Testis (tissue), 3 donors: ENCODE measurements around the gene SPATA20. TPM values are rescaled to one million over a fixed set of nuclear protein-coding genes. Genes with fewer than 3 reads are reported as not detected.

ENCODE experiments used
- DNase-seq: peaks from one replicate; pipeline ENCODE4 v3.0.0-alpha.2; 2019
- H3K27ac ChIP-seq, 2 donors: fragments of 200-600 bp; sonication (generic); one replicate each; pipeline ENCODE4 v1.5.1; 2019
- H3K27me3 ChIP-seq: fragments of 200-600 bp; sonication (generic); one replicate; pipeline ENCODE4 v1.5.1; 2019
- H3K36me3 ChIP-seq: fragments of 200-600 bp; sonication (generic); one replicate; pipeline ENCODE4 v1.5.1; 2017; ENCODE audit warnings: low read depth; ENCODE audit errors: missing control alignments
- H3K4me1 ChIP-seq: fragments of 200-600 bp; sonication (generic); one replicate; pipeline ENCODE4 v1.5.1; 2019
- H3K4me3 ChIP-seq, 2 donors: fragments of 200-600 bp; sonication (generic); one replicate each; pipeline ENCODE4 v1.5.1; 2017 to 2019
- H3K9me3 ChIP-seq: fragments of 200-600 bp; sonication (generic); one replicate; pipeline ENCODE4 v1.5.1; 2017
- POLR2A ChIP-seq: fragments of 450-650 bp; IDR thresholded peaks from one replicate; pipeline ENCODE4 v1.6.1; 2017; ENCODE audit warnings: antibody characterized with exemption, mild to moderate bottlenecking, moderate library complexity
- whole genome bisulfite sequencing, 2 donors: methylation state at CpG; one replicate each; pipeline ENCODE4 v1.1.5; 2018; 5-methylcytosine and 5-hydroxymethylcytosine counted together
- intact Hi-C: fragments of 100-400 bp; cut with DNase I; formaldehyde crosslinking; loops from one replicate; pipeline ENCODE4 v1.15.1; 2023; ENCODE audit warnings: low total_unique reads
- polyA plus RNA-seq: library from polyadenylated mRNA; stranded (reverse); fragments of 350-450 nt; fragmentation: Illumina TruSeq; extraction: RNeasy Lipid Tissue Mini Kit (QIAGEN cat#74804); gene quantifications from one replicate; pipeline ENCODE4 v1.2.3, GENCODE V29; 2014; ENCODE audit warnings: low read depth, low replicate concordance; ENCODE audit not compliant: insufficient read depth
- total RNA-seq, 2 donors: library from RNA; depleted of rRNA; stranded (reverse); fragments of >200 nt; gene quantifications; one replicate each; pipeline ENCODE4 v1.2.3, GENCODE V29; 2016
- TF ChIP-seq, protein P1 (sequence below), 3 experiments: fragments of 450-650 bp in 2 of 3; fragments of 200-600 bp in 1 of 3; sonication (generic) in 1 of 3; IDR thresholded peaks; one replicate each; pipeline ENCODE4 v1.5.1; 2016 to 2019; ENCODE audit warnings: antibody characterized with exemption in 3 of 3, mild to moderate bottlenecking in 2 of 3, moderate library complexity in 1 of 3

The SPATA20 gene
- total and polyA plus RNA-seq, 3 donors from 2014 or later: 207 to 338 (median 264) TPM

DNA sequence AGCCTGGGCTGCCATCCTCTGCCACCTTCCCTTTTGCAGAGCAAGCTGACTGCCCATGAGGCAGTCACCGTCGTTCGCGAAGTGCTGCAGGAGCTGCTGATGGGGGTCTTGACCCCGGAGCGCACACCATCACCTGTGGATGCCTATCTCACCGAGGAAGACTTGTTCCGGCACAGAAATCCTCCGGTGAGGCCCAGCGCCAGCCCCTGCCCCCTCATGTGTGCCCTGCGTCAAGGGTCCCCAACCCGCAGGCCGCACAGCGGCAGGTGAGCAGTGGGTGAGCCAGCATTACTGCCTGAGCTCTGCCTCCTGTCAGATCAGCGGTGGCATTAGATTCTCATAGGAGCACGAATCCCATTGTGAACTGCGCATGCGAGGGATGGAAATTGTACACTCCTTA is 22.1 kb upstream of the SPATA20 start:
- TF ChIP-seq, protein P1, sequence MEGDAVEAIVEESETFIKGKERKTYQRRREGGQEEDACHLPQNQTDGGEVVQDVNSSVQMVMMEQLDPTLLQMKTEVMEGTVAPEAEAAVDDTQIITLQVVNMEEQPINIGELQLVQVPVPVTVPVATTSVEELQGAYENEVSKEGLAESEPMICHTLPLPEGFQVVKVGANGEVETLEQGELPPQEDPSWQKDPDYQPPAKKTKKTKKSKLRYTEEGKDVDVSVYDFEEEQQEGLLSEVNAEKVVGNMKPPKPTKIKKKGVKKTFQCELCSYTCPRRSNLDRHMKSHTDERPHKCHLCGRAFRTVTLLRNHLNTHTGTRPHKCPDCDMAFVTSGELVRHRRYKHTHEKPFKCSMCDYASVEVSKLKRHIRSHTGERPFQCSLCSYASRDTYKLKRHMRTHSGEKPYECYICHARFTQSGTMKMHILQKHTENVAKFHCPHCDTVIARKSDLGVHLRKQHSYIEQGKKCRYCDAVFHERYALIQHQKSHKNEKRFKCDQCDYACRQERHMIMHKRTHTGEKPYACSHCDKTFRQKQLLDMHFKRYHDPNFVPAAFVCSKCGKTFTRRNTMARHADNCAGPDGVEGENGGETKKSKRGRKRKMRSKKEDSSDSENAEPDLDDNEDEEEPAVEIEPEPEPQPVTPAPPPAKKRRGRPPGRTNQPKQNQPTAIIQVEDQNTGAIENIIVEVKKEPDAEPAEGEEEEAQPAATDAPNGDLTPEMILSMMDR (IDR thresholded peaks at IDR 0.05): no peak
- TF ChIP-seq POLR2A: no peak
- no peak for DNase-seq
- no peak overlapping the region for H3K4me3 ChIP-seq
- 92 to 95% methylated on average over 14 to 18 of the region's 18 CpGs for WGBS, 2 donors
- H3K9me3 ChIP-seq: no peaks in the 10 kb centered on the region
- H3K4me1 ChIP-seq: peaks cover 1% of the 10 kb centered on the region
- H3K27ac ChIP-seq: no peak overlapping the region
- no peaks in the 10 kb centered on the region for H3K27me3 ChIP-seq
- H3K36me3 ChIP-seq: no peaks in the 10 kb centered on the region
- intact Hi-C loops: no loop called here

DNA sequence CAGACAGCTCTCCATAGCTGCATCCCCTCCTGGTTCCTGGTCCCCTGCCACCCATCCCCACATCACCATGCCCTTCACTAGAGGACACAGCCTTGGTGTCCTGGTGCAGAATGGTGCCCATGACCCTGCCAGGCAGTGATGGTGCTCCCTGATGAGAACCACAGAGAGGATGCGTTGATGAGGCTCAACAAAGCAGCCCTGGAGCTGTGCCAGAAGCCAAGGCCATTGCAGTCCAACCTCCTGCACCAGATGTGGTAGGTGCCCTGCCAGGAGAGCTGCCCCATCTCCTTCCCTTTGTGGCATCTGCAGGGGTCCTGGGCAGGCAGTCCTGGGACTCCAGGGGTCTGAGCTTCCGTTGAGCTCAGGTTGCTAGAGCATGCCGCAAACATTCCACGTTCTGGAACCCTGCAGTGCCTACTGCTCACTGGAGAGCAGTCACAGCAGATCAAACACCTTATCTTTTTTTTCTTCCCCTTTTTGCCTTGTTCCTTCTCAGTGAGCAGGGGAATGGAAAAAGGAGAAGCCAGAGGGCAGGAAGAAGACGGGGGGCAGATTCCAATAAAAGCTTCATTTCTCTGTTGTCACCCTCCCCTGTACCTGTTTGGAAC is 19.7 kb upstream of the SPATA20 start:
- no peaks in the 10 kb centered on the region for H3K27me3 ChIP-seq
- TF ChIP-seq, protein P1 (IDR thresholded peaks at IDR 0.05): no peak
- no peak for TF ChIP-seq POLR2A
- DNase-seq: no peak
- no peaks in the 10 kb centered on the region for H3K36me3 ChIP-seq
- H3K4me1 ChIP-seq: peaks cover 8% of the 10 kb centered on the region
- no peak overlapping the region for H3K4me3 ChIP-seq
- intact Hi-C loops: no loop called here
- H3K9me3 ChIP-seq: no peaks in the 10 kb centered on the region
- H3K27ac ChIP-seq: no peak overlapping the region
- 50 to 63% methylated on average over 4 to 5 of the region's 5 CpGs for WGBS, 2 donors

DNA sequence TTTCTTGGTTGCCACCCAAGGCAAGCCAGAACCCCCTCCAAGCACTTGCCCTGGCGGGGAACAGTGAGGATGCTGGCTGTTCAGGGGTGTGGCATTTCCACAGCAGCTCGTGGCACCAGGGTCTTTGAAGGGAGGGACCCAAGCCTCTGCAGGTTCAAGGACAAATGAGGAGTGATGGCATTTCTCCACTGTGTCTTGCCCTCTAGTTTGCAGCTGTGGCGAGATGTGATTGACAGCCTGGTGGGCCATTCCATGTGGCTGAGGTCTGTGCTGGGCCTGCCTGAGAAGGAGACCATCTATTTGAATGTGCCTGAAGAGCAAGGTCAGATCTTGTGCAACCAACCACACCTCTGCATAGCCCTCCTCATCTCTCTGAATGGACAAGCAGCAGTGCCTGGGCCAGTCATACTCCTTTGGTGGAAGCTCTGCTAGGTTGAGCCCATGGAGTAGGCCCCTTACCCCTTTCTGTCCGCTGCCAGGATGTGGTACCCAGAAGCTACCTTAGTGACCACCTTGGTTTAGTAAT is 19.0 kb upstream of the SPATA20 start:
- TF ChIP-seq, protein P1 (IDR thresholded peaks at IDR 0.05): no peak
- TF ChIP-seq POLR2A: no peak
- Histone ChIP-seq H3K27ac (no peak overlapping the region), H3K27me3 (no peaks in the 10 kb centered on the region), H3K36me3 (no peaks in the 10 kb centered on the region), H3K4me1 (peaks cover 16% of the 10 kb centered on the region), H3K9me3 (no peaks in the 10 kb centered on the region), H3K4me3 (no peak overlapping the region)
- 33 to 71% methylated on average over 3 to 4 of the region's 4 CpGs for WGBS, 2 donors
- intact Hi-C loops: no loop called here
- DNase-seq: no peak

DNA sequence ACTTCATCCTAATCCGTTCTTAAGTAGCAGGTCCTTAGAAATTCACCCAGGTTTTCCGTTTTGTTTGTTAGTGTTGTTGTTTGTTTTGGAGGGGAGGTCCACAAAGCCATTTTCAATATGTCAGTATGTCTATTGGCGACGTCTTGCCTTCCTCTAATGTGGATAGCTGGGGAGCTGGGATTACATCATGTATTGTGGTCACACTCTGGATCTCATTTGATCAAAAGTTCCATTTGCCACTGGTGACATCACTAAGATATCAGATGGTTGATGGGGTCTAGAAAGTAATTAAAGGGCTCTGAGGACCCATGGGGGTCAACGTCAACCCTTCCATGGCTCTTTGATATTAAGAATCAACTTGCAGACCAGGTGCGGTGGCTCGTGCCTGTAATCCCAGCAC is 17.1 kb upstream of the SPATA20 start:
- no peaks in the 10 kb centered on the region for H3K27me3 ChIP-seq
- TF ChIP-seq, protein P1 (IDR thresholded peaks at IDR 0.05): no peak
- TF ChIP-seq POLR2A: no peak
- no peak for DNase-seq
- no peaks in the 10 kb centered on the region for H3K36me3 ChIP-seq
- peaks cover 33% of the 10 kb centered on the region for H3K4me1 ChIP-seq
- WGBS, 2 donors: 90 to 93% methylated on average over 7 of the region's 7 CpGs
- no peak overlapping the region for H3K27ac ChIP-seq
- intact Hi-C loops: no loop called here
- no peaks in the 10 kb centered on the region for H3K9me3 ChIP-seq
- H3K4me3 ChIP-seq: no peak overlapping the region

DNA sequence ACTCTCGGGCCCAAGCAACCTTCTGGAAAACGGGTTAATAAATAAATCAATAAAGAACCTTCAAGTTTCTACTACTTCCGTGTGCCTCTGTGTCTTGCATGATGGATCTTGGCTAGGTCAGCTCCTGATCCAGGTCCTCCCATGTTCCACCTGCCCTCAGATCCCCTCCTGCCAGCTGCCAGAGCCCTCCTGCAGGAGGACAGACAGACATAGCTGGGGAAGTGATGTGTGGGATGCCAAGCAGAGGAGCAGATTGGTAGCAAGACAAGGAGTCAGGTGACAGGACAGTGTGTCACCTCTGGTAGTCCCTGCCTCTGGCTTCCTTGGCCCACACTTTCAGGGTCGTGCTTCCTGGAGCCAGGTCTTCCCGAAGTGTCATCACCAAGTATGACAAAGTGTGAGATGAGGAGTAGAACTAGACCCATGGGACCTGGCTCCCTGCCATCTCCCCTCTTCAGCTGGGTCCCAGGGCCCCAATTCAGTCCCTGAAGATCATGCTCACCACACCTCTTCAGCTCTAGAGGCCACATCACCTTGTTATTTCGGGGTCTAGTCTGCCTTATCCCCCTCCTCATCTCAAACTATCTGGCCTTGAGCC is 15.4 kb upstream of the SPATA20 start:
- 68 to 82% methylated on average over 6 of the region's 6 CpGs for WGBS, 2 donors
- intact Hi-C loops: no loop called here

More for the DNA sequence above, 15.4 kb upstream of the SPATA20 start:
- H3K27me3 ChIP-seq: no peaks in the 10 kb centered on the region
- H3K4me3 ChIP-seq: no peak overlapping the region
- no peak for TF ChIP-seq POLR2A
- TF ChIP-seq, protein P1 (IDR thresholded peaks at IDR 0.05): no peak
- H3K36me3 ChIP-seq: no peaks in the 10 kb centered on the region
- peaks cover 41% of the 10 kb centered on the region for H3K4me1 ChIP-seq
- no peak for DNase-seq
- H3K27ac ChIP-seq: no peak overlapping the region
- no peaks in the 10 kb centered on the region for H3K9me3 ChIP-seq
